Endothelial cell of umbilical vein (primary cell): Measurements from ENCODE around the gene TMPRSS9. TPM values are rescaled to one million over a fixed set of nuclear protein-coding genes. Genes with fewer than 3 reads are reported as not detected.

Experiments
- BruUV-seq: library from RNA; stranded (reverse); fragments of 400-500 nt; replicated peaks from 2 replicates; lab custom pipeline; 2021; lab: Mats Ljungman, UMichigan
- CTCF ChIA-PET: fragments of 300-600, 350-600 bp; sonication (Branson Sonifier 250); formaldehyde crosslinking; loops from one replicate; lab custom pipeline; 2021; ENCODE audit warnings: antibody characterized with exemption, inconsistent platforms; lab: Charles Lee
- POLR2A ChIA-PET: fragments of 300-600, 350-600 bp; sonication (Branson Sonifier 250); formaldehyde crosslinking; loops from one replicate; lab custom pipeline; 2021; ENCODE audit warnings: antibody characterized with exemption, inconsistent platforms; lab: Charles Lee
- DNase-seq: peaks from one replicate; pipeline ENCODE4 v3.0.0-alpha.2; 2011; ENCODE audit warnings: low read depth, low spot score
- FAIRE-seq: peaks from 2 replicates; lab custom pipeline; 2011; peaks lifted over from hg19 to GRCh38; lab: Jason Lieb, UNC
- H2AFZ ChIP-seq: 2 replicates; pipeline ENCODE4 v1.6.0; 2012; ENCODE audit warnings: low read depth, low read length, control low read depth, inconsistent platforms
- H3K27ac ChIP-seq: 2 replicates; pipeline ENCODE4 v1.5.1; 2011; ENCODE audit warnings: low read depth, mild to moderate bottlenecking, control low read depth, low read length, moderate library complexity; ENCODE audit not compliant: insufficient read depth
- H3K27me3 ChIP-seq, 2 experiments: 2 replicates each; pipeline versions ENCODE4 v1.6.0 to v1.6.1; 2011; ENCODE audit warnings: low read length in 2 of 2, mixed read lengths in 1 of 2; ENCODE audit not compliant: control insufficient read depth in 2 of 2, insufficient read depth in 2 of 2
- H3K36me3 ChIP-seq, 2 experiments: 2 replicates in 1 of 2; 3 replicates in 1 of 2; pipeline ENCODE4 v1.5.1; 2011; ENCODE audit warnings: low read length in 2 of 2, mild to moderate bottlenecking in 1 of 2, moderate library complexity in 1 of 2; ENCODE audit not compliant: control insufficient read depth in 2 of 2, insufficient read depth in 2 of 2; ENCODE audit errors: extremely low read depth in 1 of 2
- H3K4me1 ChIP-seq: 3 replicates; pipeline ENCODE4 v1.5.1; 2011; ENCODE audit warnings: mild to moderate bottlenecking, low read length; ENCODE audit not compliant: control insufficient read depth, insufficient read depth; ENCODE audit errors: extremely low read depth
- H3K4me2 ChIP-seq: 2 replicates; pipeline ENCODE4 v1.6.1; 2011; ENCODE audit warnings: low read length, control low read depth, mixed read lengths; ENCODE audit not compliant: insufficient read depth
- H3K4me3 ChIP-seq, 3 experiments: fragments of 200-600 bp in 1 of 3; sonication (generic), shearing (Covaris generic) in 1 of 3; replicated peaks in 1 of 3; 2 replicates each; pipeline ENCODE4 v1.5.1; 2011 to 2016; ENCODE audit warnings: control low read depth in 3 of 3, low read length in 3 of 3, mild to moderate bottlenecking in 2 of 3, inconsistent platforms in 1 of 3, low read depth in 1 of 3, moderate library complexity in 1 of 3; ENCODE audit not compliant: insufficient read depth in 1 of 3
- H3K79me2 ChIP-seq: 2 replicates; pipeline ENCODE4 v1.6.0; 2012; ENCODE audit warnings: low read length, inconsistent platforms; ENCODE audit not compliant: control insufficient read depth, insufficient read depth
- H3K9ac ChIP-seq: replicated peaks from 2 replicates; pipeline ENCODE3; 2011; ENCODE audit warnings: low read length, control low read depth; ENCODE audit not compliant: insufficient read depth; ENCODE audit errors: extremely low read depth
- H3K9me1 ChIP-seq: replicated peaks from 3 replicates; pipeline ENCODE4 v1.6.0; 2011; ENCODE audit warnings: mild to moderate bottlenecking, low read length; ENCODE audit not compliant: control insufficient read depth, insufficient read depth; ENCODE audit errors: extremely low read depth
- H3K9me3 ChIP-seq: replicated peaks from 2 replicates; pipeline ENCODE4 v1.5.1; 2012; ENCODE audit warnings: low read length, inconsistent platforms; ENCODE audit not compliant: control insufficient read depth, insufficient read depth
- H4K20me1 ChIP-seq: replicated peaks from 2 replicates; pipeline ENCODE3; 2011; ENCODE audit warnings: mild to moderate bottlenecking, low read length; ENCODE audit not compliant: control insufficient read depth, insufficient read depth; ENCODE audit errors: extremely low read depth
- EZH2 ChIP-seq: IDR thresholded peaks from 2 replicates; pipeline ENCODE4 v1.6.1; 2012; ENCODE audit warnings: borderline replicate concordance, low read depth, mild to moderate bottlenecking, moderate library complexity, low read length, inconsistent platforms; ENCODE audit not compliant: severe bottlenecking
- FOS ChIP-seq: IDR thresholded peaks from 2 replicates; pipeline ENCODE4 v1.6.1; 2011; ENCODE audit warnings: mild to moderate bottlenecking, low read length, moderate library complexity, borderline replicate concordance; ENCODE audit not compliant: insufficient read depth
- GATA2 ChIP-seq: IDR thresholded peaks from 2 replicates; pipeline ENCODE4 v1.7.0; 2011; ENCODE audit warnings: low read depth, mild to moderate bottlenecking, moderate library complexity, mixed read lengths, low read length; ENCODE audit not compliant: insufficient read length, insufficient read depth
- JUN ChIP-seq: IDR thresholded peaks from 2 replicates; pipeline ENCODE4 v1.6.1; 2011; ENCODE audit warnings: borderline replicate concordance, low read depth; ENCODE audit not compliant: insufficient read length, insufficient read depth
- MYC ChIP-seq: IDR thresholded peaks from one replicate; pipeline ENCODE4 v1.6.1; 2011; ENCODE audit warnings: mild to moderate bottlenecking, low read depth, low read length
- POLR2A ChIP-seq: IDR thresholded peaks from 2 replicates; pipeline ENCODE4 v1.6.1; 2012; ENCODE audit warnings: low read depth, mild to moderate bottlenecking, control low read depth, low read length
- POLR2AphosphoS5 ChIP-seq: IDR thresholded peaks from 2 replicates; pipeline ENCODE4 v1.6.1; 2012; ENCODE audit warnings: low read depth, mild to moderate bottlenecking, control low read depth, low read length, moderate library complexity; ENCODE audit not compliant: insufficient read depth
- dilution Hi-C: fragments of 300-500 bp; cut with MboI; formaldehyde crosslinking; loops from one replicate; pipeline ENCODE4 v1.15.0; 2019; ENCODE audit warnings: low sequenced_read_pairs; ENCODE audit not compliant: extremely low pct_ligation_motif_present
- intact Hi-C: fragments of 100-400 bp; cut with micrococcal nuclease; formaldehyde crosslinking; loops from one replicate; pipeline ENCODE4 v1.10.0; 2022
- polyA plus RNA-seq, 4 experiments: library from polyadenylated mRNA; depleted of rRNA in 3 of 4; stranded (reverse) in 3 of 4; unstranded in 1 of 4; fragments of >200 nt; gene quantifications; 2 replicates each; pipeline versions ENCODE4 v1.2.1 to v1.2.3, GENCODE V29; 2011 to 2012; ENCODE audit warnings: missing spikeins in 1 of 4
- total RNA-seq: library from RNA; stranded (reverse); gene quantifications from 2 replicates; pipeline ENCODE4 v1.2.3, GENCODE V29; 2021
- TF ChIP-seq, protein P1 (sequence below): IDR thresholded peaks from 2 replicates; pipeline ENCODE4 v1.6.1; 2011; ENCODE audit not compliant: insufficient read depth, insufficient read length
- TF ChIP-seq, protein P2 (sequence below), 2 donors: IDR thresholded peaks; 1 replicate in 1 of 2; 2 replicates in 1 of 2; pipeline ENCODE4 v1.5.1; 2011; ENCODE audit warnings: low read length in 2 of 2, mild to moderate bottlenecking in 2 of 2, moderate library complexity in 2 of 2, control low read depth in 1 of 2, inconsistent platforms in 1 of 2, low read depth in 1 of 2; ENCODE audit not compliant: insufficient read depth in 1 of 2; ENCODE audit errors: extremely low read depth in 1 of 2

Gene TMPRSS9
- total and polyA plus RNA-seq, 2 donors (not counting 3 experiments of a cell fraction or from before 2014, with no cell fraction given): not detected

DNA sequence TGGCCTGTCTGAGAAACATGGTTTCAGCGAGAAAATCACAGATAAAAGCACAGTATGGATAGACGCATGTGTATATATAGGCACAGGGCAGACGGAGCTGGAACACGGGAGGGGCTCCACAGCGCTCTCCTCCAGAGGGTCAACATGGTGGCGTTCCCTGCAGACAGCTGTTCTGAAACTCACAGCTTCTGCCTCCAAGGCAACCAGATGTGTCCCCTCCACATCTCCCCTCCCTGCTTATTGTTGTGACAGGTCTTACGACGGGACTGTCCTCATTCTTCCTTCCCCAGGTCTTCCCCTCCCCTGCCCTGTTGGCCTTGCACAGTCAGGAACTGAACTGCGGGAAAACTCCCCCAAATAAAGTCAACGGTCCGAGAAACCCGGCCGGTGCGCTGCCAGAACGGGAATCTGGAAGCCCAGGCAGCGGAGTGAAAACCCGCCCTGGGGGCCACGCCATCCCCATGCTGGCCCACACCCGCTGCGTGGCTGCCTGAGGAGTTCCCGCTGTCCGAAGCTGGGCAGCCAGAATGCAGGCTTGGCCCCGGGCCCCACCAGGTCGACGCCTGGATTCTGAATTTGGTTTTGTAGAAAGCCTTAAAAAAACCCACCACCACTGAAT is 70.0 kb downstream of the TMPRSS9 start:
- intact Hi-C loops: no loop called here
- no peak for TF ChIP-seq FOS
- TF ChIP-seq POLR2A: no peak
- TF ChIP-seq, protein P1, sequence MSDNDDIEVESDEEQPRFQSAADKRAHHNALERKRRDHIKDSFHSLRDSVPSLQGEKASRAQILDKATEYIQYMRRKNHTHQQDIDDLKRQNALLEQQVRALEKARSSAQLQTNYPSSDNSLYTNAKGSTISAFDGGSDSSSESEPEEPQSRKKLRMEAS: no peak
- TF ChIP-seq EZH2: no peak
- TF ChIP-seq, protein P2, sequence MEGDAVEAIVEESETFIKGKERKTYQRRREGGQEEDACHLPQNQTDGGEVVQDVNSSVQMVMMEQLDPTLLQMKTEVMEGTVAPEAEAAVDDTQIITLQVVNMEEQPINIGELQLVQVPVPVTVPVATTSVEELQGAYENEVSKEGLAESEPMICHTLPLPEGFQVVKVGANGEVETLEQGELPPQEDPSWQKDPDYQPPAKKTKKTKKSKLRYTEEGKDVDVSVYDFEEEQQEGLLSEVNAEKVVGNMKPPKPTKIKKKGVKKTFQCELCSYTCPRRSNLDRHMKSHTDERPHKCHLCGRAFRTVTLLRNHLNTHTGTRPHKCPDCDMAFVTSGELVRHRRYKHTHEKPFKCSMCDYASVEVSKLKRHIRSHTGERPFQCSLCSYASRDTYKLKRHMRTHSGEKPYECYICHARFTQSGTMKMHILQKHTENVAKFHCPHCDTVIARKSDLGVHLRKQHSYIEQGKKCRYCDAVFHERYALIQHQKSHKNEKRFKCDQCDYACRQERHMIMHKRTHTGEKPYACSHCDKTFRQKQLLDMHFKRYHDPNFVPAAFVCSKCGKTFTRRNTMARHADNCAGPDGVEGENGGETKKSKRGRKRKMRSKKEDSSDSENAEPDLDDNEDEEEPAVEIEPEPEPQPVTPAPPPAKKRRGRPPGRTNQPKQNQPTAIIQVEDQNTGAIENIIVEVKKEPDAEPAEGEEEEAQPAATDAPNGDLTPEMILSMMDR (IDR thresholded peaks at IDR 0.05; ENCODE audit: extremely low read depth in 1 of 2, insufficient read depth in 1 of 2, low read depth in 1 of 2, low read length in 2 of 2): no peak
- no peak for TF ChIP-seq GATA2
- TF ChIP-seq MYC: no peak
- no peak for TF ChIP-seq POLR2AphosphoS5
- TF ChIP-seq JUN: no peak
- Histone ChIP-seq H2AFZ (no peak overlapping the region), H3K4me1 (peaks cover 26% of the 10 kb centered on the region), H3K4me2 (no peak overlapping the region), H3K27ac (no peak overlapping the region), H3K4me3 (no peak overlapping the region), H3K9me3 (no peaks in the 10 kb centered on the region), H3K9ac (no peak overlapping the region), H3K36me3 (peaks cover 0 to 28% of the 10 kb centered on the region in 2 experiments), H3K9me1 (no peaks in the 10 kb centered on the region), H3K27me3 (no peaks in the 10 kb centered on the region), H4K20me1 (no peaks in the 10 kb centered on the region), H3K79me2 (peaks cover 20% of the 10 kb centered on the region)
- DNase-seq (no peak), FAIRE-seq (no peak)
- ChIA-PET POLR2A (interaction anchor here (0.9 kb wide), 1 partner anchor 46 kb away, joined by 3 read pairs; the partner anchor contains the start of gene GADD45B), CTCF (interaction anchor here (4.4 kb wide), 1 partner anchor 180 kb away, joined by 33 read pairs; no protein-coding TSS in a partner anchor)
- no TSS peak for BruUV-seq
- dilution Hi-C loops: no loop called here
